MCF 10A (cell line): ENCODE data around the gene CBLN3. TPM values are rescaled to one million over a fixed set of nuclear protein-coding genes. Genes with fewer than 3 reads are reported as not detected.

Experiments
- BruUV-seq: library from RNA; stranded (reverse); fragments of 400-500 nt; replicated peaks from 2 replicates; lab custom pipeline; 2021; lab: Mats Ljungman, UMichigan
- CTCF ChIA-PET: fragments of 300-600 bp; sonication (Branson Sonifier 250); formaldehyde crosslinking; extraction: SDS; loops from one replicate; lab custom pipeline; 2021; ENCODE audit warnings: antibody characterized with exemption, inconsistent platforms; lab: Yijun Ruan, JAX
- POLR2A ChIA-PET: fragments of 300-600, 350-650 bp; sonication (Branson Sonifier 250); formaldehyde crosslinking; extraction: SDS; loops from one replicate; lab custom pipeline; 2020; ENCODE audit warnings: antibody characterized with exemption, inconsistent platforms; lab: Yijun Ruan, JAX
- DNase-seq: peaks from one replicate; pipeline ENCODE4 v3.0.0-alpha.2; 2018; ENCODE audit not compliant: unreplicated experiment
- H3K27ac Mint-ChIP-seq: one replicate; pipeline ENCODE4 v1.8.0; 2022; ENCODE audit warnings: mild to moderate bottlenecking, low read depth, mixed read lengths; ENCODE audit not compliant: unreplicated experiment
- H3K27me3 Mint-ChIP-seq: one replicate; pipeline ENCODE4 v1.8.0; 2022; ENCODE audit warnings: mixed read lengths; ENCODE audit not compliant: insufficient read depth, unreplicated experiment
- H3K36me3 Mint-ChIP-seq: one replicate; pipeline ENCODE4 v1.8.0; 2022; ENCODE audit warnings: mild to moderate bottlenecking, moderate library complexity, mixed read lengths; ENCODE audit not compliant: insufficient read depth, unreplicated experiment
- H3K4me1 Mint-ChIP-seq: one replicate; pipeline ENCODE4 v1.8.0; 2022; ENCODE audit warnings: mixed read lengths; ENCODE audit not compliant: insufficient read depth, unreplicated experiment
- H3K4me3 Mint-ChIP-seq: one replicate; pipeline ENCODE4 v1.8.0; 2022; ENCODE audit warnings: mild to moderate bottlenecking, moderate library complexity, mixed read lengths; ENCODE audit not compliant: unreplicated experiment
- H3K9me3 Mint-ChIP-seq: one replicate; pipeline ENCODE4 v1.8.0; 2022; ENCODE audit warnings: mixed read lengths; ENCODE audit not compliant: unreplicated experiment
- intact Hi-C: fragments of 100-400 bp; cut with micrococcal nuclease; formaldehyde crosslinking; loops from 2 replicates; pipeline ENCODE4 v1.14.1; 2022
- total RNA-seq: library from RNA; stranded (reverse); gene quantifications from 2 replicates; pipeline ENCODE4 v1.2.3, GENCODE V29; 2022
- TF ChIP-seq, protein P1 (sequence below): fragments of 200-600 bp; IDR thresholded peaks from one replicate; pipeline ENCODE4 v1.8.0; 2022; ENCODE audit warnings: antibody characterized with exemption, mild to moderate bottlenecking; ENCODE audit not compliant: unreplicated experiment

Gene CBLN3
- total RNA-seq, 1 experiment from 2014 or later, result 2.4 TPM

DNA sequence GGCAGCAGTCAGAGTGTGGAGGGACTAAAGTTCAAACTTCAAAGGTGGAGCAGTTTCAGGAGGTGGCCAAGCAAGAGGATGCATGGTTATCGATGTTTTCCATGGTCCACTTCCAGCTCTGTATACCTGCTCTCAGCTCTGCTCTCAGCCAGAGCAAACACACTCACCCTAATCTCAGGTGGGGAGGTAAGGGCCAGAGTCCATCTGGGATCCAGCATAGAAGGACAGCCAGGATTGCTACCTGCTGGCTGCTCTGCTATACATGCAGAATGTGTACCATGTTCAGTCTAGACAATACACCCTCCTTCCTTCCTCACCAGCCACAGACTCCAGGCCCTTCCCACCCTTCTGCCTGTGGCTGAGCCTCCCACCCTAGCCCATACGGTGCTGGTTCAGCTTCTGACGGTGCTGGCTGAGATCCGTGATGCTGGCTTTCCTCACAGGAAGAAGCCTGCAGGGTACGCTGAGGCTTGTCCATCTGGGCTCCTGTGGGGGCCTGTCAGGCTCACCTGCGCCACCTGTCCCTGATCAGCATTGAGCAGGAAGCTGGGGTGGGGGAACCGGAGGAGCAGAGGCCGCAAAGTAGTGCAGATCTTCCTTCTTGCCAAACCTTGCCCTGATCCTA is 2.4 kb downstream of the CBLN3 start:
- H3K36me3 Mint-ChIP-seq, result peaks cover 8% of the 10 kb centered on the region
- CTCF ChIA-PET, result interaction anchor here (1.2 to 12.0 kb wide), 4 partner anchors 9 to 92 kb away, joined by 3 to 626 read pairs (median 17); partner anchors contain the start of genes ADCY4 and RIPK3
- H3K27me3 Mint-ChIP-seq, result no peaks in the 10 kb centered on the region

GRCh38 chr14:24426150-24426911 is 3.1 kb downstream of the CBLN3 start:
- Mint-ChIP-seq H3K27me3 (no peaks in the 10 kb centered on the region), H3K4me3 (no peak overlapping the region), H3K27ac (peak overlapping the region; percentile 80), H3K4me1 (peaks cover 31% of the 10 kb centered on the region), H3K9me3 (no peaks in the 10 kb centered on the region), H3K36me3 (peaks cover 1% of the 10 kb centered on the region)
- CTCF ChIA-PET, result interaction anchor here (1.2 to 12.0 kb wide), 8 partner anchors 10 to 93 kb away, joined by 3 to 626 read pairs (median 4); partner anchors contain the start of genes ADCY4 and RIPK3
- POLR2A ChIA-PET, result interaction anchor here (0.6 to 2.9 kb wide), 12 partner anchors 8 to 237 kb away, joined by 3 to 15 read pairs (median 4); partner anchors contain the start of gene SDR39U1
- TF ChIP-seq, protein P1, sequence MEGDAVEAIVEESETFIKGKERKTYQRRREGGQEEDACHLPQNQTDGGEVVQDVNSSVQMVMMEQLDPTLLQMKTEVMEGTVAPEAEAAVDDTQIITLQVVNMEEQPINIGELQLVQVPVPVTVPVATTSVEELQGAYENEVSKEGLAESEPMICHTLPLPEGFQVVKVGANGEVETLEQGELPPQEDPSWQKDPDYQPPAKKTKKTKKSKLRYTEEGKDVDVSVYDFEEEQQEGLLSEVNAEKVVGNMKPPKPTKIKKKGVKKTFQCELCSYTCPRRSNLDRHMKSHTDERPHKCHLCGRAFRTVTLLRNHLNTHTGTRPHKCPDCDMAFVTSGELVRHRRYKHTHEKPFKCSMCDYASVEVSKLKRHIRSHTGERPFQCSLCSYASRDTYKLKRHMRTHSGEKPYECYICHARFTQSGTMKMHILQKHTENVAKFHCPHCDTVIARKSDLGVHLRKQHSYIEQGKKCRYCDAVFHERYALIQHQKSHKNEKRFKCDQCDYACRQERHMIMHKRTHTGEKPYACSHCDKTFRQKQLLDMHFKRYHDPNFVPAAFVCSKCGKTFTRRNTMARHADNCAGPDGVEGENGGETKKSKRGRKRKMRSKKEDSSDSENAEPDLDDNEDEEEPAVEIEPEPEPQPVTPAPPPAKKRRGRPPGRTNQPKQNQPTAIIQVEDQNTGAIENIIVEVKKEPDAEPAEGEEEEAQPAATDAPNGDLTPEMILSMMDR, result no peak
- intact Hi-C loops, result no loop called here
- no TSS peak for BruUV-seq
- no peak for DNase-seq

More for the DNA sequence above, 2.4 kb downstream of the CBLN3 start:
- POLR2A ChIA-PET, result interaction anchor here (0.7 to 2.9 kb wide), 7 partner anchors 9 to 108 kb away, joined by 3 to 15 read pairs (median 4); partner anchors contain the start of gene SDR39U1
- no peak for DNase-seq
- intact Hi-C loops, result no loop called here
- TF ChIP-seq, protein P1, result no peak
- H3K4me1 Mint-ChIP-seq, result peaks cover 36% of the 10 kb centered on the region
- no peak overlapping the region for H3K4me3 Mint-ChIP-seq
- peak overlapping the region; percentile 80 for H3K27ac Mint-ChIP-seq
- H3K9me3 Mint-ChIP-seq, result no peaks in the 10 kb centered on the region
- no TSS peak for BruUV-seq

DNA sequence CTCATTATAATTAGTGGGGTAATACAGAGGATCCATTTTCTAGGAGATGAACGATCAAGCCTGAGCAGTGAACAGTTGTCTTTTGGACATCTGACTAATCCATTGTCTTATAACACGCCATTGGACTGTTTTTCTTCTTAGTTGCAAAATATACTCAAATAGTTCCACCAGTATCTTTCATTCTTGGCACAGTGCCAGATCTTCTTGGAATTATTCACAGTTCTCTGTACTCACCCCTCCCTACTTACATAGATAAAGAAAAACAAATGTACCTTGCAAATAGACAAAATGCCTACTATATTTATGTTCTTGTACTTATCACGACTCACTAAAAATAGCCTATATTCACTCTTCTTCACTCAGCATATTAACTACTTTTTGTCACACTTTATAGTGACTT is 3.8 kb downstream of the CBLN3 start:
- intact Hi-C loops, result no loop called here
- Mint-ChIP-seq H3K9me3 (no peaks in the 10 kb centered on the region), H3K4me3 (no peak overlapping the region), H3K27ac (peak overlapping the region; percentile 80), H3K4me1 (peaks cover 31% of the 10 kb centered on the region), H3K36me3 (no peaks in the 10 kb centered on the region), H3K27me3 (no peaks in the 10 kb centered on the region)
- DNase-seq, result peak; percentile 84
- CTCF ChIA-PET, result interaction anchor here (0.9 to 4.6 kb wide), 16 partner anchors 11 to 128 kb away, joined by 3 to 41 read pairs (median 4); partner anchors contain the start of genes CIDEB and LTB4R2
- TF ChIP-seq, protein P1, result no peak
- no TSS peak for BruUV-seq
- POLR2A ChIA-PET, result interaction anchor here (0.6 to 2.9 kb wide), 16 partner anchors 10 to 238 kb away, joined by 3 to 15 read pairs (median 4); partner anchors contain the start of genes LTB4R2 and SDR39U1
